Kidney (tissue), 14 donors: ENCODE measurements around the gene HS1BP3. TPM values are rescaled to one million over a fixed set of nuclear protein-coding genes. Genes with fewer than 3 reads are reported as not detected.

Experiments
- DNase-seq, 5 donors: peaks; one replicate each; pipeline ENCODE4 v3.0.0-alpha.2; 2013 to 2020
- FAIRE-seq: peaks from 2 replicates; lab custom pipeline; 2012; peaks lifted over from hg19 to GRCh38; lab: Jason Lieb, UNC
- H3K27ac ChIP-seq, 2 donors: one replicate each; pipeline ENCODE4 v1.7.0; 2013; ENCODE audit warnings: low read depth in 2 of 2, low read length in 2 of 2, inconsistent platforms in 1 of 2
- H3K27me3 ChIP-seq: one replicate; pipeline ENCODE4 v1.7.1; 2013; ENCODE audit warnings: low read length, inconsistent platforms; ENCODE audit not compliant: control insufficient read depth, insufficient read depth
- H3K36me3 ChIP-seq, 3 donors: one replicate each; pipeline versions ENCODE4 v1.7.0 to v1.7.1; 2013; ENCODE audit warnings: low read length in 3 of 3, control low read depth in 1 of 3, inconsistent platforms in 1 of 3; ENCODE audit not compliant: insufficient read depth in 3 of 3, control insufficient read depth in 2 of 3
- H3K4me1 ChIP-seq, 3 donors: one replicate each; pipeline versions ENCODE4 v1.7.0 to v1.7.1; 2013; ENCODE audit warnings: low read length in 3 of 3, inconsistent platforms in 1 of 3, low read depth in 1 of 3; ENCODE audit not compliant: control insufficient read depth in 2 of 3, insufficient read depth in 2 of 3
- H3K4me3 ChIP-seq, 3 donors: one replicate each; pipeline versions ENCODE4 v1.7.0 to v1.8.1; 2013; ENCODE audit warnings: low read length in 3 of 3, control low read depth in 1 of 3, inconsistent platforms in 1 of 3
- H3K9ac ChIP-seq, 3 donors: one replicate each; pipeline versions ENCODE4 v1.7.0 to v1.7.1; 2013; ENCODE audit warnings: low read length in 3 of 3, control low read depth in 1 of 3, inconsistent platforms in 1 of 3
- H3K9me3 ChIP-seq, 3 donors: one replicate each; pipeline versions ENCODE4 v1.7.0 to v1.7.1; 2013; ENCODE audit warnings: low read length in 3 of 3, control low read depth in 1 of 3, inconsistent platforms in 1 of 3; ENCODE audit not compliant: control insufficient read depth in 2 of 3, insufficient read depth in 1 of 3
- CTCF ChIP-seq: IDR thresholded peaks from 3 replicates; pipeline ENCODE4 v1.5.1; 2012; ENCODE audit warnings: mild to moderate bottlenecking, moderate library complexity, borderline replicate concordance; ENCODE audit not compliant: insufficient read depth; ENCODE audit errors: extremely low read depth
- intact Hi-C: fragments of 100-400 bp; cut with DNase I; formaldehyde crosslinking; loops from one replicate; pipeline ENCODE4 v1.11.1; 2022
- polyA plus RNA-seq: library from polyadenylated mRNA; stranded (reverse); fragments of 350-450 nt; fragmentation: Illumina TruSeq; extraction: RNeasy Lipid Tissue Mini Kit (QIAGEN cat#74804); gene quantifications from one replicate; pipeline ENCODE4 v1.2.3, GENCODE V29; 2014; ENCODE audit warnings: low read depth, low replicate concordance; ENCODE audit not compliant: insufficient read depth
- total RNA-seq: library from RNA; stranded (reverse); fragmentation: NEBNext Ultra II Directional; extraction: Animal tissue kit (Norgen Biotek cat#: 25700); gene quantifications from one replicate; pipeline ENCODE4 v1.2.1, GENCODE V29; 2021
- donor health status: control.
- donor health status: control.
- donor health status: control.
- donor health status: control.
- donor health status: control.
- donor health status: DM: yes; HTN: yes; CAD: no.
- donor health status: Normal renal cell carcinoma (clear cell type).

Gene HS1BP3
- total and polyA plus RNA-seq, 2 donors from 2014 or later, result 35.5 to 37.5 TPM

DNA sequence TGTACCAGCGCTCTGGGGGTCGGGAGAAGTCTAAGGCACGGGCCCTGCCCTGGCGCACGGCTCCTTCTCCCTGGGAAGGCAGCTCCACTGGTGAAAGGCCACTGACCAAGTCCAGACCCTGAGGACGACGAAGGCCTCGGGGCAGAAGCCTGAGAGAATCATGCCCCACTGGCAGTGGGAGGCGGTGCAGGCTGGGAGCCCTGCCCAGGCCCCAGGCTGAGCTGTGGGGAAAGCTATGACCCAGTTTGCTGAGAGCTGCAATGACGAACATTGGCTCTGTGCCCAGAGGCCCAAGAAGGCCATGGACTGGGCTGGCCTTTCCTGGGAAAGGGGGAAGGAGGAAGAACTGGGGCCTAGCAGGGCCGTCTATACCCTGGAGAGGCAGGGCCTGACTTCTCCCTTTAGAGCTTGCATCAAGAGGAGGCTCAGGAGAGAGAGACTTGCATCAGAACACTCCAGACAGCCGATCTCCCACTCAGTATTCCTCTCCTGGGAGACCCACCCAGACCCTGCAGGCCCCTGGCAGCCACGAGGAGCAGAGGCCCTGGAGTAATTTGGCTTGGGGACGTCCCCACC lies 32.9 kb downstream of the HS1BP3 start:
- Histone ChIP-seq H3K9me3 (no peaks in the 10 kb centered on the region), H3K27me3 (no peaks in the 10 kb centered on the region), H3K27ac (peak overlapping the region; percentile 94 to 97), H3K4me3 (no peak overlapping the region), H3K36me3 (peaks cover 0 to 28% (median 13%) of the 10 kb centered on the region in 3 donors), H3K9ac (peak overlapping the region in 1 of 3 donors; percentile 90), H3K4me1 (peaks cover 0 to 65% (median 60%) of the 10 kb centered on the region in 3 donors)
- FAIRE-seq (no peak), DNase-seq (peak; percentile 78 to 99 (median 84))
- intact Hi-C loops, result no loop called here
- peak; percentile 38 for TF ChIP-seq CTCF

- DNase-seq (peak; percentile 51 to 94 (median 73)), FAIRE-seq (no peak)
- peaks cover 0 to 19% (median 13%) of the 10 kb centered on the region in 3 donors for H3K36me3 ChIP-seq
- H3K9ac ChIP-seq, result peak overlapping the region in 2 of 3 donors; percentile 45 to 90
- peaks cover 0 to 69% (median 60%) of the 10 kb centered on the region in 3 donors for H3K4me1 ChIP-seq
- no peaks in the 10 kb centered on the region for H3K9me3 ChIP-seq
- H3K4me3 ChIP-seq, result no peak overlapping the region
- intact Hi-C loops, result no loop called here
- no peaks in the 10 kb centered on the region for H3K27me3 ChIP-seq
- H3K27ac ChIP-seq, result peak overlapping the region; percentile 94 to 97
- TF ChIP-seq CTCF, result no peak
These were observed 33.8 kb downstream of the HS1BP3 start for GRCh38 chr2:20617081-20617575.

DNA sequence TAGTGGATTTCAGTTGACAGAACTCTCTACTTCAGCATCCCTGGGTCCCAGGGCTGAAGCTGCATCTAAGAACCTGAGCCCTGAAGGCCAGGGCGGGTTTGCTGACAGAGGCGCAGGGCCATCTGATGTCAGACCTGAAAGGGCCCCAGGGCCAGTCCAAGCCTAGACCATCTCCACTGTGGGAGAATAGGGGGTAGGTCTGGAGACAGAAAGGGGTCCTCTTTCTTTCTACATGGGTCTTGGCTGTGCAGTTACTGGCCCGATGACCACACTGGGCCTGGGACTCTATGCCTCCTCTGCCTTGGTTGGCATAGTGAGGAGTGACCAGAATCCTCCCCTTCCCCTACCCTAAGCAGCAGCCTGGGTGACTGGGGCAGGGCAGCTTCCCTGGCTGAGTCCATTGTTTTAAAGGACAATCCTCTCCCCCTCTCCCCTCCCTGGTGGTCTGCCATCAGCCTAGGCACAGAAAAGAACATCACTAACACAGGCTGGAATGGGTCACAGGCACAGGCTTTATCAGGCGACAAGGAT lies 34.5 kb downstream of the HS1BP3 start:
- intact Hi-C loops, result no loop called here
- Histone ChIP-seq H3K9me3 (no peaks in the 10 kb centered on the region), H3K27ac (peak overlapping the region; percentile 94 to 97), H3K36me3 (peaks cover 0 to 16% (median 6%) of the 10 kb centered on the region in 3 donors), H3K27me3 (no peaks in the 10 kb centered on the region), H3K9ac (peak overlapping the region in 1 of 3 donors; percentile 90), H3K4me1 (peaks cover 0 to 76% (median 64%) of the 10 kb centered on the region in 3 donors), H3K4me3 (no peak overlapping the region)
- no peak for TF ChIP-seq CTCF
- peak in 2 of 5 donors; percentile 30 to 65 for DNase-seq
- FAIRE-seq, result no peak
